DND-41 (cell line): ENCODE data around the gene ACTMAP.

Source experiments
- CTCF ChIP-seq: IDR thresholded peaks from 2 replicates; pipeline ENCODE4 v1.5.1; 2012; ENCODE audit warnings: borderline replicate concordance, low read length, moderate library complexity, mild to moderate bottlenecking; ENCODE audit not compliant: poor library complexity, severe bottlenecking; ENCODE audit errors: extremely low read depth
- EZH2 ChIP-seq: IDR thresholded peaks from 3 replicates; pipeline ENCODE4 v1.6.1; 2012; ENCODE audit warnings: borderline replicate concordance, low read depth, mild to moderate bottlenecking, moderate library complexity, low read length, inconsistent platforms; ENCODE audit not compliant: severe bottlenecking

GRCh38 chr19:40705950-40706619, 44.2 kb downstream of the ACTMAP start:
- TF ChIP-seq CTCF (no peak), EZH2 (no peak)
